Jurkat, Clone E6-1 (cell line): ENCODE data around the gene FASTK.
"Not testable (repeated sequence)": the region's sequence is repeated elsewhere in the genome, so short reads cannot be mapped to it uniquely, and the experiment has no call there.

Source experiments
- DNase-seq: peaks from one replicate; pipeline ENCODE4 v3.0.0-alpha.2; 2011; ENCODE audit warnings: low read depth, low spot score
- H3K4me3 ChIP-seq: 2 replicates; pipeline ENCODE4 v1.5.1; 2011; ENCODE audit warnings: mild to moderate bottlenecking, low read length, control low read depth, moderate library complexity

The FASTK gene

GRCh38 chr7:151038951-151039849, 41.4 kb downstream of the FASTK start:
- no peak for DNase-seq
- H3K4me3 ChIP-seq, result no peak overlapping the region

GRCh38 chr7:151035902-151036301, 44.7 kb downstream of the FASTK start:
- H3K4me3 ChIP-seq, result no peak overlapping the region

GRCh38 chr7:151035026-151035717, 45.4 kb downstream of the FASTK start:
- DNase-seq, result no peak
- no peak overlapping the region for H3K4me3 ChIP-seq

More at GRCh38 chr7:151035902-151036301, 44.7 kb downstream of the FASTK start:
- DNase-seq, result no peak

- DNase-seq, result no peak
- H3K4me3 ChIP-seq, result no peak overlapping the region
Observed at GRCh38 chr7:151034312-151035025, 46.1 kb downstream of the FASTK start.

- no peak overlapping the region for H3K4me3 ChIP-seq
- DNase-seq, result no peak
Observed at GRCh38 chr7:151033864-151034249, 46.8 kb downstream of the FASTK start.

- no peak overlapping the region for H3K4me3 ChIP-seq
- no peak for DNase-seq
Observed at GRCh38 chr7:151032936-151033863, 47.4 kb downstream of the FASTK start.

GRCh38 chr7:151031011-151031410, 49.6 kb downstream of the FASTK start:
- no peak for DNase-seq
- H3K4me3 ChIP-seq, result no peak overlapping the region

- no peak for DNase-seq
- H3K4me3 ChIP-seq, result peak overlapping the region; percentile 82
Observed at GRCh38 chr7:151028948-151029501, 51.6 kb downstream of the FASTK start.

GRCh38 chr7:151028131-151028947, 52.3 kb downstream of the FASTK start, which contains the start of gene ABCB8:
ABCB8 (plus strand) TSS chr7:151028450; CDS start chr7:151028516, 66 bp downstream.
- DNase-seq, result peak; percentile 98
- H3K4me3 ChIP-seq, result peak within 1 kb of the TSS; percentile 82

GRCh38 chr7:151027728-151028130, 52.9 kb downstream of the FASTK start:
- DNase-seq, result not testable (repeated sequence)
- H3K4me3 ChIP-seq, result peak overlapping the region; percentile 82

GRCh38 chr7:151026771-151027727, 53.6 kb downstream of the FASTK start:
- not testable (repeated sequence) for DNase-seq
- H3K4me3 ChIP-seq, result peak overlapping the region; percentile 82; the same call in 1 of the 2 replicates
